IgD-negative memory B cell (primary cell): ENCODE measurements around the gene SLX4IP. TPM values are rescaled to one million over a fixed set of nuclear protein-coding genes. Genes with fewer than 3 reads are reported as not detected.

ENCODE experiments used
- H3K27ac Mint-ChIP-seq, 3 donors: one replicate each; pipeline ENCODE4 v1.8.0; 2020 to 2022; ENCODE audit warnings: mild to moderate bottlenecking in 3 of 3, mixed read lengths in 3 of 3, moderate library complexity in 1 of 3
- H3K27me3 Mint-ChIP-seq: one replicate; pipeline ENCODE4 v1.8.0; 2021; ENCODE audit warnings: mixed read lengths
- H3K36me3 Mint-ChIP-seq: one replicate; pipeline ENCODE4 v1.8.0; 2020; ENCODE audit warnings: mild to moderate bottlenecking, mixed read lengths
- H3K4me1 Mint-ChIP-seq, 3 donors: one replicate each; pipeline ENCODE4 v1.8.0; 2020 to 2022; ENCODE audit warnings: mixed read lengths in 3 of 3, mild to moderate bottlenecking in 1 of 3
- H3K4me3 Mint-ChIP-seq, 4 donors: one replicate each; pipeline ENCODE4 v1.8.0; 2020 to 2022; ENCODE audit warnings: mild to moderate bottlenecking in 4 of 4, mixed read lengths in 4 of 4, moderate library complexity in 3 of 4
- H3K9me3 Mint-ChIP-seq, 3 donors: one replicate each; pipeline ENCODE4 v1.8.0; 2020 to 2021; ENCODE audit warnings: mixed read lengths in 3 of 3, mild to moderate bottlenecking in 1 of 3
- polyA plus RNA-seq: library from polyadenylated mRNA; unstranded; fragments of 300-500 nt; fragmentation: Illumina TruSeq; gene quantifications from one replicate; pipeline ENCODE4 v1.2.3, GENCODE V29; 2021

The SLX4IP gene
- polyA plus RNA-seq, 1 donor from 2014 or later = 2.0 TPM

DNA sequence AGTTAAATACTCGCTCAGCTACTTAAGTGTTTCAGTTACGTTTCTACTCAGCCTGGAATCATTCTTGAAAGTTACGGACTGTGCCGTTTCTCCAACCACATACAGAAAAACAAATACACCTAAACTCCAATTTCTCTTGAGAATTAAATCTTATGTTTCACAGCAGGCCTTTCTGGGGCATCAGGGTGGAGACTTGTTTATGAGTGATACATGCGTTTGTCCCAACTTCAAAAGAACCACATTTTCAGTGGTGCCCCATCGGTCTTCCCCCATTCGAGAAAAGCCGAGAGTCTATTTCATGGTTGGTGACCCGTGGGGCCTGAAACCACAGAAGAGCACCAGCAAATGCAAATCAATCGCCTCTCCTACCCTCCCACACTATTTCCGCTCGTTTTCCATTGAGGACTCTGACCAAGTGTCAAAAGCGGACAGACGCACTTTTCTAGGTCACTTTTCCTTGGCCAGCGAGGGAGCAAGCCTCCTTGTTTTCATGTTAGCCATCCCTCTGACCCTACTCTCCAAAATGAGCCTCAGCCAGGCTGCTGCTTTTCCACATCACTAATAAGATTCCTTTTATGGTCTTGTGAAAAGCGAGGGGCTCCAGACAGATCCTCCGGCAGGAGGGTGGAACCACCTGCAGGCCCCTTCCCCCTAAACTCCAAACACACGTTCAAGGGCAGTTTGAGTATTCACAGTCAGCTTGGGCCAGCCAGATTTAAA is 235.6 kb downstream of the SLX4IP start:
- Mint-ChIP-seq H3K4me1 (peaks cover 18 to 27% (median 18%) of the 10 kb centered on the region in 3 donors), H3K36me3 (no peaks in the 10 kb centered on the region), H3K27me3 (peaks cover 58% of the 10 kb centered on the region), H3K4me3 (peak overlapping the region in 3 of 4 donors; percentile 11 to 66 (median 62)), H3K27ac (peak overlapping the region in 1 of 3 donors; percentile 70), H3K9me3 (peaks cover 0 to 12% (median 3%) of the 10 kb centered on the region in 3 donors)

DNA sequence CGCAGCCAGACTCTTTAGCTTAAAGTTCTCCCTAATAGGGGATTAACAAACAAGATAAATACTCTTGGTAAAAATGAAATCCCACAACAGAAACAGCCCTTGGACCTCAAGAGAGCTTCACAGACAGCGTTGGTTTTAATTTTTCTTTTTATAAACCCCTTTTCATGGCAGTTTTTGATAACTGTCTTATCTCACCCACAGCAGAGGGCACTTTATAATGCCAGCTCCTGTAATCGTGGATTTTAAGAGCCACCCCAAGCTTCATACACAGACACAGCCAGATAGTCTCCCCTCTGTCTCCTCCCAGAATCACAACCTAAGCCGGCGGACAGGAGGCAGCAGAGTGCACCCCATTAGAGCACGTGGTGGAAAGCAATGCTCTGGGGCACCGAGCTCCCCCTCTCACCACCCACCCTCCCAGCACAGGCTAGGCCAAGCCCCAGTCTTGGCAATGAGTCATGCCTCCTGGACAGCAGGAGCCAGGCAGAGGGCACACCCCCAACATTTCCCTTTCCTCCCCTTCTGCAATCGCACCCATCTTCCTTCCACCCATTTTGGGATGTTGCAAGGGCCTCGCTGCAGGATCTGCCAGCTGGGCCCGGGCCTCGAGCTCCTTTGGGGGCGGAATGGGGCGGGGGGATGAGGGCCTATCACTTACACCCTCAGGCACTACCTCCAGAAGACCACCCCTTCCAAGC is 236.3 kb downstream of the SLX4IP start:
- Mint-ChIP-seq H3K27me3 (peaks cover 62% of the 10 kb centered on the region), H3K4me3 (peak overlapping the region; percentile 11 to 75 (median 51)), H3K36me3 (no peaks in the 10 kb centered on the region), H3K9me3 (peaks cover 0 to 8% (median 3%) of the 10 kb centered on the region in 3 donors), H3K4me1 (peaks cover 18 to 27% (median 18%) of the 10 kb centered on the region in 3 donors), H3K27ac (peak overlapping the region in 1 of 3 donors; percentile 70)

DNA sequence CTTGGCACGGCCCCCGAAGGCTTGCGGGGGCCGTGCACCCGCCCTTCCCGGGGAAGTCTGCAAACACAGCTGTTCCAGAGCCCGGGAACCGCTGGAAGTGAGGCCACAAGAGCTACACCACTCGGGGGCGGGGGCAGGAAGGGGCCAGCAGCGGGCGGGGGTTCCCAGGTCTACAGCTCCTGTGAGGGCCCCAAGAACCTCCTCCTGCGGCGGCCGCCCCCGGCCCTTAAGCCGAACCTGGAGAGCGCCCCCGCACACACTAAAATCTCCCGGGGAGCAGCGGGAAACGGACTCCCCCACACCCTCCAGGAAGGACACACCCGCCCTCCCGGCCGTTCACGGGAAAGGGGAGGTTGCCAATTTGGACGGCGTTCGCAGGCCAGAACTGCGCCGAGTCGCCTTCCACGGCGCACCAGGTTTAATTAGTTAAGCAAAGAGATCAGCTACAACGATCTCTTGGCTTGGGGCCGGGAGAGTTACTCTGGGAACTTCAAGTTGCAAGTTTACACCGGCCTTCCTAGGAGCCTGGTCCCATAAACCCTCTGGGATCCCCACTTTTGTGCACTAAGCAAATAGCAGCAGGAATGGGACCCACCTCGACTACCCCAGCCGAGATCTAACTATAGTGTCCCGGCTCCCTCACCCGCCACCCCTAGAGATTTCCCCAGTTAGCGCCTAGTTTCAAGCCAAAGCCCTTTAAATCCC is 237.0 kb downstream of the SLX4IP start:
- H3K4me1 Mint-ChIP-seq = peaks cover 18 to 27% (median 18%) of the 10 kb centered on the region in 3 donors
- H3K4me3 Mint-ChIP-seq = peak overlapping the region; percentile 80 to 92 (median 88)

DNA sequence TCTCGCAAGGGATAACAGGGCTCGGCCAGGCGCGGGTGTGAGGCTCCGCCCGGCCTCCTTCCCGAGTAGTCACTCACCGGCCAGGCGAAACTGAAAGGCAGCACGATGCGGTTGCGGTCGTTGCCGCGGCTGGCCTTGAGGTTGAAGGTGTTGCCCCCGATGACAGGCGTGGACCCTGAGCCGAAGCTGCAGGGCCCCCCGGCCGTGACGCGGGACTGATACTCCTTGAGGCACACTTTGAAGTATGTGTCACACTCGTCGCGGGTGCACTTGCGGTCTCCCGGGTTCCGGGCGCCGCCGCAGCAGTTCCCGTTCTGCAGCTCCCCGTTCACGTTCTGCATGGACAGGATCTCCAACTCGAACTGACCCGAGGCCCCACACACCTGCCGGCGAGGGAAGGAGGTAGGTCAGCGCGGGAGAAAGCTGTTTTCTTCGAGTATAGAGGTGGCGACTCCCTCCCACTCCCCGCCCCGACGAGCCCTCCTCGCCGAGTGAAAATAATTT is 237.6 kb downstream of the SLX4IP start:
- H3K9me3 Mint-ChIP-seq = peaks cover 0 to 8% (median 3%) of the 10 kb centered on the region in 3 donors
- H3K27me3 Mint-ChIP-seq = peaks cover 65% of the 10 kb centered on the region
- peak overlapping the region in 1 of 3 donors; percentile 54 for H3K27ac Mint-ChIP-seq
- peaks cover 18 to 27% (median 18%) of the 10 kb centered on the region in 3 donors for H3K4me1 Mint-ChIP-seq
- no peaks in the 10 kb centered on the region for H3K36me3 Mint-ChIP-seq
- H3K4me3 Mint-ChIP-seq = peak overlapping the region; percentile 80 to 92 (median 88)

More for the DNA sequence above, 237.0 kb downstream of the SLX4IP start:
- H3K27ac Mint-ChIP-seq = peak overlapping the region in 1 of 3 donors; percentile 54
- H3K36me3 Mint-ChIP-seq = no peaks in the 10 kb centered on the region
- H3K9me3 Mint-ChIP-seq = peaks cover 0 to 8% (median 3%) of the 10 kb centered on the region in 3 donors
- peaks cover 69% of the 10 kb centered on the region for H3K27me3 Mint-ChIP-seq

DNA sequence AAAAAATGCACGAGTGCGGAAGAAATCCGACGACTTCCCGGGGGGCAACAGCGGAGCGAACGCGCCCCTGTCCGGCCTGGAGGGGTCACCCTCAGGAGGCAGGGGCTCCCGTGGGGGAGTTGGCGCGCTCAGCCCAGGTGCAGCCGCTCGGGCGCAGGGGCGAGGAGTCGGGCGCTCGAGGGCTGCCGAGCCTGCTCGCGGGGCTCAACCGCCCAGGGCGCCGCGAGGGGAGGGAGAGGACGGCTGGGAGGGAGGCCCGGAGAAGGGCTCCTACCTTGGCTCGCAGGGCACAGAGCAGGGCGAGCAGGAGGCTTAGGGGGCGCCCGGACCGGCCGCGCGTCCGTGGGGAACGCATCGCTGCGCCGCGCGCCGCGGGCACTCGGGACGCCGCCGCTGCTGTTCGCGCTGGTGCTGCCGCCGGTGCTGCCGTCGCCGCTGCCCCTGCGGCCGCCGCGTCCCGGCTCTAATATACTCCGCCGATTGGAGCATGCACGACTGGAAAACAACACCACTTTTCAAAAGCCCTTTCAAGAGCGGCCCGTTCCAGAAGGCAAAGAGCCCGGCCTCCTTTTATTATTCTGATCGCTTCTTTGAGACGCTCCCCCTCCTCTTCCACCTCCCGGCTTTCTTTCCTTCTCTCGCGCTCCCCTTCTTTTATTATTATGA is 238.2 kb downstream of the SLX4IP start:
- Mint-ChIP-seq H3K9me3 (peaks cover 0 to 8% (median 3%) of the 10 kb centered on the region in 3 donors), H3K4me3 (peak overlapping the region; percentile 80 to 92 (median 88)), H3K27me3 (peaks cover 66% of the 10 kb centered on the region), H3K4me1 (peaks cover 18 to 27% (median 18%) of the 10 kb centered on the region in 3 donors), H3K36me3 (no peaks in the 10 kb centered on the region), H3K27ac (peak overlapping the region in 1 of 3 donors; percentile 54)

DNA sequence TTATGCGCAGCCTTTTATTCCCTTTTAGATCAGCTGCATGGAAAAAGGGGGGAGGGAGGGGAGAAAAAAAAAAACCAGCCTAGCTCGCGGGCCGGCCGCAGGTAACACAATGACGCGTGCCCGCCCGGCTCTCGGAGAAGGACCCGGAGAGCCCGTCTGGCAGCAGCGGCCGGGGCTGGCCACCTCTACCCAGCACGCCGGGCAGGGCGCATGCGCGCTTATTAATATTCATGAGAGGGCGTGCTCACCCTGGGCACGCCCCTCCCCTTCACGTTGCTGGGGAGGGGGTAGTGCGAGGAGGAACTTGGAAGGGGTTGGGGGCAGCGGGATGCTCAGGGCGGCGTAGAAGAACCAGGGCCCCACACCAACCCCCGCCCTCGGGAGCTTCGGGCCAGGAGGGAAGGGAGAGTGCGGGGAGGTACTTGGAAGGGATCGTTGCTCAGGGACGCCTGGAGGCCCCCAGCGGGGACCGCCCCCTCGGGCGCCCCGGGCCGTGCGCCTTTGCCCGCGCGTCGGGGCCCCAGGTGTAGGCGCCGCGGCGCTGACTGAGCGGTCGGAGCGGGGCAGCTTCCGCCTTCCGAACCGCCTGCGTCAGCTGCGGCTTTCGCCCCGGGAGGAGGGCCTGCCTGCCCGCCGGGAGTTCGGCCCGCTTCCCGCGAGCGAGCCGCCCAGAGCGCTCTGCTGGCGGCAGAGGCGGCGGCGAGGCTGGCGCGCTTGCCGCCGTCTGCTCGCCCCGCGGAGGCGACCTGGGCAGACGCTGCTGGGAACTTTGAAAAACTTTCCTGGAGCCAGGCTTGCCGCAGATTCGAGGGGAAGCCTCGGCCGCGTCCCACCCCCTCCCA is 239.0 kb downstream of the SLX4IP start, which contains the start of gene JAG1:
TSS of gene JAG1 (minus strand) at position 158 of the 842 bp plus-strand sequence. CDS start 469 bp downstream, outside the sequence.
- Mint-ChIP-seq H3K27me3 (peaks cover 65% of the 10 kb centered on the region), H3K27ac (peak within 1 kb of the TSS in 1 of 3 donors; percentile 54), H3K36me3 (no peaks in the 10 kb centered on the region), H3K4me1 (peaks cover 18 to 27% (median 18%) of the 10 kb centered on the region in 3 donors), H3K4me3 (peak within 1 kb of the TSS; percentile 80 to 92 (median 88)), H3K9me3 (peaks cover 0 to 10% (median 3%) of the 10 kb centered on the region in 3 donors)

DNA sequence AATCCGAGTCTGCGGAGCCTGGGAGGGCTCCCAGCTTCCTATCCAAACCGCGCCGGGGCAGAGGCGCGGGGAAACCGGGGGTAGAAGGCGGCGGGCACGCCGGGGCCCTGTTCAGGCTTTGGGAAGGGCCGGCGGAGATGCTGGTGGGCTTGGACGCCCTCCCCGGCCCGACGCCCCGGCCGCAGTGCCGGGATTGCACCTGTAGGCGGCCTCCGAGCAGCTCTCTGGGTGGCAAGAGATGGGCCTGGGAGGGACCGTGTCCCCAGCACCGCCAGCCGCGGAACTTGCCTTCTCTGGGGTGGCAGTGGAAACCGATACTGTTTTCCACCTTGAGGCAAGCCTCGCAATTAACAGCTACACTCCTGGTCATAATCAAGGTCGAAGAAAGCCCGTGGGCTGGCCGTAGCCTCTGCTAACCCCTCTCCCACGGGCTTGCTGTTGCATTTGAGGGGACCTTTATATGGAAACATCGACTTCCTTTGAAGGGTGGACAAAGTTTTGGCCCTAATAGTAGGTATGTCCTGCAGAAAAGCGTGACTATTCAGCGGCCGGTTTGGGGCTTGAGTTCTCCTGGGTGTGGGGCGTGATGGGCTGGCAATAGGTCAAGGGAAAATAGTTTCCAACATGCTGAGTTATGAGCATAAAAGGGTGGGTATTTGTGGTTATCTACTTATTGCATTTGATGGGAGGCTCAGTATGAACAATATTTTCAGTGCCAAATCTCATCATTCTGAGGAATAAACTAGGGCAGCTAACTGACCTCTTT is 239.8 kb downstream of the SLX4IP start:
- Mint-ChIP-seq H3K27ac (peak overlapping the region in 1 of 3 donors; percentile 8), H3K27me3 (peaks cover 59% of the 10 kb centered on the region), H3K4me1 (peaks cover 18 to 26% (median 18%) of the 10 kb centered on the region in 3 donors)

DNA sequence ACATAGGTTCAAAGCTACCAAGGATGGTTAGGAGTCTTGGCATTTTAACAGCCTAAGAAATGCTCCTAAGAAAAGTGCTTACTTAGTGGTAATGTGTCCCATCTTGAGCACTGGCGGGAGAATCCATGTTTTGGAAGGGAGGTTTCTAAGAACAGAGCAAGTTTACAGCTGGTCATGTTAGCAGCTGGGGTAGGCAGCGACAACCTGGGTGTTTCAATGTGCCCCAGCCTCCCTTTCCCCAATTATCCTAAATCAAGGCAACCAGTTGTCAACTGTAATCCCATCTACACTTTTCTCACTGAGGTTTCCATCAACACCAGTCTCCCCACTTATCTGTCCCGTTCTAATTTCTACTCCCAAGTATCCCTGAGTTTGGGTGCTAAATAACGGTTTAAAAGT is 240.3 kb downstream of the SLX4IP start:
- H3K4me1 Mint-ChIP-seq = peaks cover 14 to 20% (median 15%) of the 10 kb centered on the region in 3 donors

More for the DNA sequence above, 239.8 kb downstream of the SLX4IP start:
- Mint-ChIP-seq H3K36me3 (no peaks in the 10 kb centered on the region), H3K4me3 (peak overlapping the region; percentile 51 to 86 (median 69)), H3K9me3 (peaks cover 0 to 10% (median 3%) of the 10 kb centered on the region in 3 donors)

DNA sequence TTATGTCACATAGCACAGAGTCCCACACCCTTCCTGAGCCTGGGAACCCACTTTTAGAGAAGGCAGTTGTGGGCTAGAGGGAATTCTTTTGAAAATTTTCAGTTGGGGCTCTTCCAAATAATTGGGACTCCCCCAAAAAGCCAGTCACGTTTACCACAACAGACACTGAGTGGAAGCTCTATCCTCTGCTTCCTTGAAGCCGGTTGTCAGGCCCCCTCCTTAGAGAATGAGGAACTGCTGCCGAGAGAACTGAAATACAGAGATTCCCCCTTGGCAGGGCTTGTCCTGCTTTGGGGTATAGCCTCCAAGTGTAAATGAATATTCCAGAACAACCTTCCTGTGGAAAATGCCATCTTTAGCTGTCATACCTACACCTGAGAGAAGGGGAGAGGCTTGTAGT is 241.4 kb downstream of the SLX4IP start:
- H3K4me1 Mint-ChIP-seq = peaks cover 4 to 13% (median 4%) of the 10 kb centered on the region in 3 donors
- no peak overlapping the region for H3K4me3 Mint-ChIP-seq
- H3K27me3 Mint-ChIP-seq = peaks cover 43% of the 10 kb centered on the region
- peaks cover 0 to 6% (median 0%) of the 10 kb centered on the region in 3 donors for H3K9me3 Mint-ChIP-seq
- H3K36me3 Mint-ChIP-seq = no peaks in the 10 kb centered on the region
- H3K27ac Mint-ChIP-seq = no peak overlapping the region

More for the DNA sequence above, 240.3 kb downstream of the SLX4IP start:
- Mint-ChIP-seq H3K27ac (peak overlapping the region in 1 of 3 donors; percentile 8), H3K9me3 (peaks cover 0 to 10% (median under 1%) of the 10 kb centered on the region in 3 donors), H3K27me3 (peaks cover 53% of the 10 kb centered on the region), H3K4me3 (peak overlapping the region; percentile 42 to 86 (median 69)), H3K36me3 (no peaks in the 10 kb centered on the region)

Other genes starting within 250 kb of the SLX4IP start
- gene SNAP25, start 216.5 kb upstream of the SLX4IP start, polyA plus RNA-seq = not detected
- gene MKKS, start 1.1 kb upstream of the SLX4IP start, polyA plus RNA-seq = 30.4 TPM
- not detected for gene JAG1, start 238.7 kb downstream of the SLX4IP start, polyA plus RNA-seq